GM21737 (cell line): ENCODE data around the gene HDAC1.

Source experiments
- ATAC-seq: cut with Tn5 transposase; IDR thresholded peaks from one replicate; pipeline ENCODE4 v1.9.1; 2021; ENCODE audit warnings: mild to moderate bottlenecking, moderate library complexity; ENCODE audit not compliant: unreplicated experiment

The HDAC1 gene

GRCh38 chr1:32365445-32365844 is 73.6 kb downstream of the HDAC1 start:
- ATAC-seq, result no peak

GRCh38 chr1:32367912-32368635 is 76.2 kb downstream of the HDAC1 start:
- ATAC-seq, result no peak

DNA sequence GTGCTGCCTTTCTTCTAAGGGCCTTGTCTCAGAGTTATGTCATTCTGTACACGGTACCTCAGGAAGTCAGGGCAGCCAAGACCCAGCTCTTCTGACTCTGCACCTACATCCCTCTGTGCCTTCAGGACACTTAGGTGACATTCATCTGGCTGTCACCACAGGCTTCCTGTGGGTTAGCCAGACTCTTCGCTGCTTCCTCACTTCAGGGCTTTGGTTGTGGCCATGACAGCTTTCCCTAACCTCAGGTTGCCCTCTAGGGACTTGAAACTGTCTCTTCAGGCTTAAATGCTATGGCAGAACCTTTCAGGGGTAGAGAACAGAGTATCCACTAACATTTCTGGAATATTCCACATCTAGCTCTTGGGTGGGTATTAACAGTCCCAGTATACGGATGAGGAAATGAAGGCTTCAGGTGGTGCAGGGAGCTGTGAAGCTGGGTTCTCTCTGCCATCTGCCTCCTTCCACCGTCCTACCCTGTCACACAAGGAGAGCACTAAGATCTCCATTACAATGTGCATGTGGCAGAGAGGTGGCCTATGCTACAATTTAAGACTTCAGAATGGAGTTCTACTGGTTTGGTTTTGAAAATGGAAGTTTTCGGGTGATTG is 80.4 kb downstream of the HDAC1 start:
- no peak for ATAC-seq

DNA sequence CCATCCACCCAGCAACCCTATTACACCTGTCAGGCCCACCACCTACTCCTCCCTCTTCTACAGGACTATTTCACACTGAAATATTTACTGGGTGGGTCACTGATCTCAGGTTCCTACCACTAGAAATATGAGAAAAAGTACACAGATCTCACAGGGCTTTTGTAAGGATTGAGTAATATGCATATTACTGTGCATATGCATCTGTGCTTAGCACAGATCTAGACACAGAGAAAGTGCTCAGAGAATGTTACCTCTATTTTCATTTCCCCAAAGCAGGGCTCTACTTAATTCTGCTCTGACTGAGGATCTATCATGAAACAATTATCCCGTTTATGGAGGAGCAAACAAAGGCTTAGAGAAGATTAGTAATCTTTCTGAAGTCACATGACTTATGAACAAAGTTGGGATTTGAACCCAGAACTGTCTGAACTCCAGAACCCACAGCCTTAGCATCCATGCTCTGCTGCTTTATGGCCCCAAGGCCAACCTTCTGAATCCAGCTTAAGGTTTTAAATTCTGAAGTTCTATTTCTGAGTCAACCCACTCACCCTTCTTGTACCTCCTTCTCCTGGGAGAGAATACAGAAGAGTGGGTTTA is 82.2 kb downstream of the HDAC1 start:
- no peak for ATAC-seq

DNA sequence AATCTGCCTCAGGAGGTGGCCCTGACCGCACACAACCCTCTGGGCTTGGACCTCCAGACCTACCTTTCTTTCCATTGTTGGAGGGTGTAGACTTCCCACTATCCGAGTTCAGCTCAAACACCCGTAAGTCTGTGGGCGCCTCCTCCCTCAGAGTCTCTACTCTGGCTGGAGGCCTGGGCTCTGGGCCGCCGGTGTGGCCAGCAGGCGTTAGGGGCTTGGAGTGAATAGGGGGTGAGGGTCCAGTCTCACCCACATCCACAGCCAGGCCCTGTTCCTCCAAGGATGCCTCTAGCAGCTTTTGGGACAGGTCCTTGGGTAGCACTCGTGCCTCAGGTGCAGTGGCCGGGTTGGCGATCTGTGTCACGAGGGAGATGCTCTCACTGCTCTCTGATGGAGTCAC is 84.3 kb downstream of the HDAC1 start:
- ATAC-seq, result no peak

DNA sequence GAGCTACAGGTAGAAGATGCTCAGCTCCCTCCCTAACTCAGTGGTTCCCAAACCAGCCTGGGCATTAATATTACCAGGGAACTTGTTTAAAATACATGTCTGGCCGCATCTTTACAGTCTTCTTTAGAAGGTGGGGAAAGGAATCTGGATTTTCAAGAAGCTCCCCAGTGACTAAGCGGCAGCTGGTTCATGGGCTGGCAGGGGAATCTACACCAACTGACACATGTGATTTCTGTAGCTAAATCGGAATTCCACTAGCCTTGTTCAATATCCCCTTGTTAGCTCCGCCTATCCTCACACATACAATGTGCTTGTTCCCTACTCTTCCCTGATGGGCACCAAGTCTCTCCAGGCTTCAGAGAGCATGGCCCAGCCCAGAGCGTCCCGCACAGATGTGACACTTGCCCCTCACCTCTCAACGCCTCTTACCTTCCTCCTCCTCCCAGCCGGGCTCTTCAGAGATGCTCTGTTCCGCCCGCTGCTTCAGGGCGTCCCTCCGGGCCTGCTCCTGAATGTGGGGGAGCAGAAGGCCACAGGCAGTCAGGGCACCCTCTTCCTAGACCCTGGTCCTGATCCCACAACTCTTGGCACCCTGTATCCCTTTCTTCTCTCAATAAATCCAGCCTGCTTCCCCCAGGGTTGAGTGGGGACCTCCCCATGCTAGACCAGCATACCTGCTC is 85.8 kb downstream of the HDAC1 start:
- ATAC-seq, result no peak

- no peak for ATAC-seq
These were observed 88.2 kb downstream of the HDAC1 start for GRCh38 chr1:32380057-32380456.
